ENCODE data around the gene CYP27B1. TPM values are rescaled to one million over a fixed set of nuclear protein-coding genes. Genes with fewer than 3 reads are reported as not detected.
"Not testable (repeated sequence)": the region's sequence is repeated elsewhere in the genome, so short reads cannot be mapped to it uniquely, and the experiment has no call there.

CYP27B1 gene
- total RNA-seq, 4 donors from 2014 or later = 1.2 to 4.1 (median 2.0) TPM

DNA sequence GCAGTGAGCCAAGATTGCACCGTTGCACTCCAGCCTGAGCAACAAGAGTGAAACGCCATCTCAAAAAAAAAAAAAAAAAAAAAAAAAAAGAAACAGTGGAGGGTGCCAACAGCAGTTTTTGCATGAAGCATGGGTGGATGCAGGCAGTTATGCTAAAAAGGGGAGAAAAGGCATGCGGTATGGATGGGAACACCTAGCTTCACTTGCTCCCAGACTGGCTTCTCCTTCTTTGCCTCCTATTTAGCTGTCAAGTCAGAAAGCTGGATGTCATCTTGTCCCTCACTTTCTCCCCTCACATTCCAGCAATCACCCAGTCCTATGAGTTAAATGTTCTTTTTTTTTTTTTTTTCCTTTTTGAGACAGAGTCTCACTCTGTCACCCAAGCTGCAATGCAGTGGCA is 8.2 kb upstream of the CYP27B1 start:
- Histone ChIP-seq H3K4me1 (peaks cover 22% of the 10 kb centered on the region), H3K27me3 (no peaks in the 10 kb centered on the region), H3K9me3 (no peaks in the 10 kb centered on the region), H3K27ac (no peak overlapping the region), H3K36me3 (peaks cover 3% of the 10 kb centered on the region), H3K4me3 (no peak overlapping the region)
- TF ChIP-seq POLR2A (IDR thresholded peaks at IDR 0.05) (no peak), EP300 (IDR thresholded peaks at IDR 0.05) (no peak), POLR2AphosphoS5 (IDR thresholded peaks at IDR 0.05) (no peak), CTCF (IDR thresholded peaks at IDR 0.05) (no peak)
- 61% methylated on average over 3 of the region's 3 CpGs for WGBS
- DNase-seq (ENCODE audit: low spot score in 2 of 2) = no peak

GRCh38 chr12:57774634-57775033 is 7.8 kb upstream of the CYP27B1 start:
- H3K27me3 ChIP-seq = not testable (repeated sequence)

DNA sequence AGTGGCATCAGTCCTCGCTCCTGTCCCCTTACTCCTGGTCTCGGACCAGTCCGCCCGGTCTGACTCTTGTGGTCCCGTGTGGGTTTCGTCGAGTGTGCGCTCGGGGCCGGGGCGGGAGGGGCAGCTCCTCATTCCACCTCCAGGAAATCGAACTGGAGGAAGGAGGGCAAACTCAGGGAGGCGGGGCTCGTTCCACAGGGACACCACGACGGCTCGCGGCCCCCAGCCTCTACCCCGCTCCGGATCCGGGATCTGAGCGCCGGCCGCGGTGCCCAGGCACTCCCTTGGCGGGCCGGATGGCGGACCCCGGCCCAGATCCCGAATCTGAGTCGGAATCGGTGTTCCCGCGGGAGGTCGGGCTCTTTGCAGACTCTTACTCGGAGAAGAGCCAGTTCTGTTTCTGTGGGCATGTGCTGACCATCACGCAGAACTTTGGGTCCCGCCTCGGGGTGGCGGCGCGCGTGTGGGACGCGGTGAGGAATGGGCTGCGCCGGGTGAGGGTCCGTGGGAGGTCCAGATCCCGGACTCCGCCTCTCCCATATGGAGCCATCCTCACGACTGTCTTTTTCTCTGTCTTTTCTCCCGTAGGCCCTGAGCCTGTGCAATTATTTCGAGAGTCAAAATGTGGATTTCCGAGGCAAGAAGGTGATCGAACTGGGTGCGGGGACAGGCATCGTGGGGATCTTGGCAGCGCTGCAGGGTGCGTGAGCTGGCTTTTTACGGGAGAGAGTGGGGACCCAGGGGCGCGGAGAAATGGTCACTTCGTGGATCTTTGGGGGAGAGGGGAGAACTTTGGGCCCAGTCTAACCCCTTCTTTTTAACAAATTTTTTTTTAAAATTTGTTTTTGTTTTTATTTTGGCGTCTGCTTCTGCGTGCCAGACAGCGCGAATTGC is 5.8 kb upstream of the CYP27B1 start, which contains the start of gene EEF1AKMT3:
Gene EEF1AKMT3 (plus strand): TSS at position 186 of the 894 bp plus-strand sequence. CDS start 111 bp downstream, at position 297.
- no peaks in the 10 kb centered on the region for H3K9me3 ChIP-seq
- H3K27me3 ChIP-seq = no peaks in the 10 kb centered on the region
- peaks cover 25% of the 10 kb centered on the region for H3K36me3 ChIP-seq
- H3K4me1 ChIP-seq = peaks cover 22% of the 10 kb centered on the region
- peak; percentile 80 to 89 for DNase-seq (ENCODE audit: low spot score in 2 of 2)
- peak within 1 kb of the TSS; percentile 85 for H3K27ac ChIP-seq
- TF ChIP-seq CTCF (IDR thresholded peaks at IDR 0.05) = no peak
- TF ChIP-seq EP300 (IDR thresholded peaks at IDR 0.05) = no peak
- TF ChIP-seq POLR2AphosphoS5 (IDR thresholded peaks at IDR 0.05) = no peak
- no peak for TF ChIP-seq POLR2A (IDR thresholded peaks at IDR 0.05)
- 1% methylated on average over 43 of the region's 67 CpGs for WGBS
- peak within 1 kb of the TSS; percentile 79 for H3K4me3 ChIP-seq

More at GRCh38 chr12:57774634-57775033, 7.8 kb upstream of the CYP27B1 start:
- DNase-seq (ENCODE audit: low spot score in 2 of 2); H3K36me3 ChIP-seq; H3K27ac ChIP-seq; H3K9me3 ChIP-seq; H3K4me3 ChIP-seq: not testable (repeated sequence)
- H3K4me1 ChIP-seq = peaks cover 22% of the 10 kb centered on the region
- WGBS = 93% methylated on average over 10 of the region's 11 CpGs

DNA sequence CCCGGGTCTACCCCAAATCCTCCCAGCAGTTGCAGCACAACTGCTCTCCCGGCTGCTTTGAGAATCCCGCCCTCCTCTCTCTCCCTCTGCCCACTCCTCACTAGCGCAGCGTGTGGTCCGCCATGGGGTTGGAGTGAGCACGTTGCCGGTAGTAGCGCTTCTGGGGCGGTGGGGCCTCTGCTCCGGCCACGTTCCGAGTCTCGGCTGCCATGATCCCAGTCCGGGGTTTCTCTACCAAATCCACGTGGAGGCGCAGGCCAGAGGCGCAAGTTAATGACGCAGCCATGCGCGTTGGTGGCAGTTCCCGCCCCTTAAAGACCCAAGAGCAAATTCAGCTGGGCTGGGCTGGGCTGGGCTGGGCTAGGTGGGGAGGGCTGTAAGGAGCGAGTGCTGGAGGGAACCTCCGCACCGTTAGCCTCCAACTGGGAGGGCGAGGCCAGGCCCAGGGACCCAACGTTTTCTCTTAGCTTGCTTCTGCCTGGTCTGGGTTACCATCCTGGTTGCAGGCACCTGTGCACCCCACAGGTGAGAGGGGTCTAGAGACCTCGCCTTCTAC is 5.1 kb upstream of the CYP27B1 start, which contains the start of gene METTL1:
Gene METTL1 (minus strand): TSS at position 233 of the 556 bp plus-strand sequence. CDS start 22 bp downstream, at position 211.
- DNase-seq (ENCODE audit: low spot score in 2 of 2) = peak; percentile 96 to 97
- H3K27ac ChIP-seq = peak within 1 kb of the TSS; percentile 85
- TF ChIP-seq POLR2A (IDR thresholded peaks at IDR 0.05) (peak in 1 of 2 donors; percentile 52), EP300 (IDR thresholded peaks at IDR 0.05) (no peak), POLR2AphosphoS5 (IDR thresholded peaks at IDR 0.05) (peak; percentile 37 to 90 (median 74))
- H3K36me3 ChIP-seq = peaks cover 25% of the 10 kb centered on the region
- peaks cover 24% of the 10 kb centered on the region for H3K4me1 ChIP-seq
- no peaks in the 10 kb centered on the region for H3K27me3 ChIP-seq
- H3K4me3 ChIP-seq = peak within 1 kb of the TSS; percentile 79
- 0% methylated on average over 5 of the region's 28 CpGs for WGBS
- H3K9me3 ChIP-seq = no peaks in the 10 kb centered on the region

- H3K36me3 ChIP-seq = peaks cover 25% of the 10 kb centered on the region
- 1% methylated on average over 15 of the region's 16 CpGs for WGBS
Observed at GRCh38 chr12:57771236-57771872, 4.5 kb upstream of the CYP27B1 start.

More at GRCh38 chr12:57771236-57771872, 4.5 kb upstream of the CYP27B1 start:
- Histone ChIP-seq H3K27me3 (peaks cover 4% of the 10 kb centered on the region), H3K4me1 (peaks cover 30% of the 10 kb centered on the region), H3K4me3 (peak overlapping the region; percentile 79), H3K9me3 (no peaks in the 10 kb centered on the region), H3K27ac (peak overlapping the region; percentile 85)
- peak; percentile 91 to 94 for DNase-seq (ENCODE audit: low spot score in 2 of 2)
- TF ChIP-seq POLR2A (IDR thresholded peaks at IDR 0.05) (no peak), POLR2AphosphoS5 (IDR thresholded peaks at IDR 0.05) (no peak), EP300 (IDR thresholded peaks at IDR 0.05) (no peak), CTCF (IDR thresholded peaks at IDR 0.05) (no peak)

Data from suprapubic skin (tissue), 4 donors.